Esophagus squamous epithelium (tissue), 4 donors: ENCODE measurements around the gene CFAP20DC.
"Not testable (repeated sequence)": the region's sequence is repeated elsewhere in the genome, so short reads cannot be mapped to it uniquely, and the experiment has no call there.

Experiments used
- POLR2A ChIP-seq, 4 donors: fragments of 450-650 bp; IDR thresholded peaks; one replicate each; pipeline ENCODE4 v1.6.1; 2017; ENCODE audit warnings: antibody characterized with exemption in 4 of 4, mild to moderate bottlenecking in 4 of 4, moderate library complexity in 3 of 4
- TF ChIP-seq, protein P1 (sequence below), 6 experiments: fragments of 450-650 bp in 4 of 6; fragments of 200-600 bp in 2 of 6; sonication (generic) in 2 of 6; IDR thresholded peaks; one replicate each; pipeline ENCODE4 v1.5.1; 2016 to 2019; ENCODE audit warnings: antibody characterized with exemption in 6 of 6, mild to moderate bottlenecking in 4 of 6, moderate library complexity in 4 of 6

- TF ChIP-seq, protein P1, sequence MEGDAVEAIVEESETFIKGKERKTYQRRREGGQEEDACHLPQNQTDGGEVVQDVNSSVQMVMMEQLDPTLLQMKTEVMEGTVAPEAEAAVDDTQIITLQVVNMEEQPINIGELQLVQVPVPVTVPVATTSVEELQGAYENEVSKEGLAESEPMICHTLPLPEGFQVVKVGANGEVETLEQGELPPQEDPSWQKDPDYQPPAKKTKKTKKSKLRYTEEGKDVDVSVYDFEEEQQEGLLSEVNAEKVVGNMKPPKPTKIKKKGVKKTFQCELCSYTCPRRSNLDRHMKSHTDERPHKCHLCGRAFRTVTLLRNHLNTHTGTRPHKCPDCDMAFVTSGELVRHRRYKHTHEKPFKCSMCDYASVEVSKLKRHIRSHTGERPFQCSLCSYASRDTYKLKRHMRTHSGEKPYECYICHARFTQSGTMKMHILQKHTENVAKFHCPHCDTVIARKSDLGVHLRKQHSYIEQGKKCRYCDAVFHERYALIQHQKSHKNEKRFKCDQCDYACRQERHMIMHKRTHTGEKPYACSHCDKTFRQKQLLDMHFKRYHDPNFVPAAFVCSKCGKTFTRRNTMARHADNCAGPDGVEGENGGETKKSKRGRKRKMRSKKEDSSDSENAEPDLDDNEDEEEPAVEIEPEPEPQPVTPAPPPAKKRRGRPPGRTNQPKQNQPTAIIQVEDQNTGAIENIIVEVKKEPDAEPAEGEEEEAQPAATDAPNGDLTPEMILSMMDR (IDR thresholded peaks at IDR 0.05) = not testable (repeated sequence)
- TF ChIP-seq POLR2A (IDR thresholded peaks at IDR 0.05) = not testable (repeated sequence)
Measured at GRCh38 chr3:58806551-58807244, 243.1 kb downstream of the CFAP20DC start.
